Keratinocyte (primary cell): ENCODE results near the gene MACROH2A1. TPM values are rescaled to one million over a fixed set of nuclear protein-coding genes. Genes with fewer than 3 reads are reported as not detected.

Source experiments
- DNase-seq: peaks from one replicate; pipeline ENCODE4 v3.0.0-alpha.2; 2011; ENCODE audit warnings: low read depth, missing footprints, low spot score
- FAIRE-seq: peaks from 2 replicates; lab custom pipeline; 2011; peaks lifted over from hg19 to GRCh38; lab: Jason Lieb, UNC
- H2AFZ ChIP-seq: 2 replicates; pipeline ENCODE4 v1.6.0; 2012; ENCODE audit warnings: low read length, control low read depth, inconsistent platforms; ENCODE audit not compliant: control insufficient read depth
- H3K27ac ChIP-seq: 2 replicates; pipeline ENCODE4 v1.5.1; 2011; ENCODE audit warnings: low read length; ENCODE audit not compliant: control insufficient read depth, insufficient read depth
- H3K27me3 ChIP-seq: 3 replicates; pipeline ENCODE4 v1.6.0; 2011; ENCODE audit warnings: low read length; ENCODE audit not compliant: control insufficient read depth, insufficient read depth; ENCODE audit errors: extremely low read depth
- H3K36me3 ChIP-seq, 2 experiments: 2 replicates in 1 of 2; 3 replicates in 1 of 2; pipeline ENCODE4 v1.5.1; 2011; ENCODE audit warnings: low read length in 2 of 2, mild to moderate bottlenecking in 1 of 2; ENCODE audit not compliant: control insufficient read depth in 2 of 2, insufficient read depth in 2 of 2; ENCODE audit errors: extremely low read depth in 1 of 2
- H3K4me1 ChIP-seq: 3 replicates; pipeline ENCODE4 v1.5.1; 2011; ENCODE audit warnings: low read length; ENCODE audit not compliant: control insufficient read depth, insufficient read depth; ENCODE audit errors: extremely low read depth
- H3K4me2 ChIP-seq: 3 replicates; pipeline ENCODE4 v1.6.0; 2011; ENCODE audit warnings: low read depth, low read length; ENCODE audit not compliant: control insufficient read depth, insufficient read depth; ENCODE audit errors: extremely low read depth
- H3K4me3 ChIP-seq, 3 experiments: fragments of 200-600 bp in 1 of 3; sonication (generic) in 1 of 3; 2 replicates in 2 of 3; 3 replicates in 1 of 3; pipeline ENCODE4 v1.5.1; 2011 to 2016; ENCODE audit warnings: low read length in 3 of 3, mild to moderate bottlenecking in 3 of 3, control low read depth in 2 of 3, inconsistent platforms in 1 of 3, low read depth in 1 of 3, mixed read lengths in 1 of 3, mixed run types in 1 of 3, moderate library complexity in 1 of 3; ENCODE audit not compliant: control insufficient read depth in 2 of 3, insufficient read depth in 2 of 3; ENCODE audit errors: extremely low read depth in 1 of 3
- H3K79me2 ChIP-seq: 2 replicates; pipeline ENCODE4 v1.6.0; 2012; ENCODE audit warnings: low read length; ENCODE audit not compliant: control insufficient read depth, insufficient read depth
- H3K9ac ChIP-seq: 3 replicates; pipeline ENCODE4 v1.6.0; 2011; ENCODE audit warnings: low read length; ENCODE audit not compliant: control insufficient read depth, insufficient read depth; ENCODE audit errors: extremely low read depth
- H3K9me1 ChIP-seq: 3 replicates; pipeline ENCODE4 v1.6.0; 2011; ENCODE audit warnings: low read length; ENCODE audit not compliant: control insufficient read depth, insufficient read depth; ENCODE audit errors: extremely low read depth
- H3K9me3 ChIP-seq: 2 replicates; pipeline ENCODE4 v1.5.1; 2012; ENCODE audit warnings: low read depth, low read length; ENCODE audit not compliant: control insufficient read depth
- H4K20me1 ChIP-seq: 3 replicates; pipeline ENCODE4 v1.6.0; 2011; ENCODE audit warnings: low read length; ENCODE audit not compliant: control insufficient read depth, insufficient read depth; ENCODE audit errors: extremely low read depth
- CTCF ChIP-seq, 3 experiments: IDR thresholded peaks in 1 of 3; conservative IDR thresholded peaks in 1 of 3; optimal IDR thresholded peaks in 1 of 3; 2 replicates in 2 of 3; 3 replicates in 1 of 3; pipeline versions ENCODE3 to v1.5.1; 2011; ENCODE audit warnings: low read length in 3 of 3, mild to moderate bottlenecking in 3 of 3, moderate library complexity in 2 of 3, control low read depth in 1 of 3, inconsistent platforms in 1 of 3; ENCODE audit not compliant: insufficient read depth in 2 of 3; ENCODE audit errors: extremely low read depth in 1 of 3
- EZH2 ChIP-seq: IDR thresholded peaks from one replicate; pipeline ENCODE4 v1.6.1; 2012; ENCODE audit warnings: inconsistent platforms, mild to moderate bottlenecking, low read length, moderate library complexity
- dilution Hi-C: fragments of 300-500 bp; cut with MboI; formaldehyde crosslinking; loops from one replicate; pipeline ENCODE4 v1.7.0; 2020; ENCODE audit warnings: low sequenced_read_pairs; ENCODE audit not compliant: extremely low pct_ligation_motif_present
- polyA plus RNA-seq, 5 experiments: library from polyadenylated mRNA; depleted of rRNA in 3 of 5; stranded (reverse) in 3 of 5; stranded (forward) in 1 of 5; unstranded in 1 of 5; fragments of >200 nt; gene quantifications; 1 replicate in 1 of 5; 2 replicates in 3 of 5; 3 replicates in 1 of 5; pipeline versions ENCODE4 v1.2.1 to v1.2.3, GENCODE V29; 2011 to 2012; ENCODE audit warnings: missing spikeins in 2 of 5, low read depth in 1 of 5, low replicate concordance in 1 of 5

The MACROH2A1 gene
- polyA plus RNA-seq, 1 donor (not counting 4 experiments of a cell fraction or from before 2014, with no cell fraction given), result 208 TPM

- H4K20me1 ChIP-seq, result no peaks in the 10 kb centered on the region
- dilution Hi-C loops, result no loop called here
- H3K27me3 ChIP-seq, result no peaks in the 10 kb centered on the region
- DNase-seq (no peak), FAIRE-seq (no peak)
- H2AFZ ChIP-seq, result no peak overlapping the region
- no peak overlapping the region for H3K27ac ChIP-seq
- H3K36me3 ChIP-seq, result peaks cover 3 to 4% of the 10 kb centered on the region in 2 experiments
- TF ChIP-seq CTCF (optimal IDR thresholded peaks at IDR 0.05 in 1 of 3, IDR thresholded peaks at IDR 0.05 in 1 of 3, conservative IDR thresholded peaks at IDR 0.05 in 1 of 3; ENCODE audit: extremely low read depth in 1 of 3, insufficient read depth in 2 of 3, low read length in 3 of 3) (no peak), EZH2 (no peak)
- no peaks in the 10 kb centered on the region for H3K9me3 ChIP-seq
- H3K4me3 ChIP-seq, result no peak overlapping the region
- H3K79me2 ChIP-seq, result no peaks in the 10 kb centered on the region
- H3K9me1 ChIP-seq, result peaks cover 2% of the 10 kb centered on the region
- peaks cover 8% of the 10 kb centered on the region for H3K4me1 ChIP-seq
- no peak overlapping the region for H3K9ac ChIP-seq
- no peak overlapping the region for H3K4me2 ChIP-seq
These were observed 71.5 kb downstream of the MACROH2A1 start for GRCh38 chr5:135327429-135328127.

DNA sequence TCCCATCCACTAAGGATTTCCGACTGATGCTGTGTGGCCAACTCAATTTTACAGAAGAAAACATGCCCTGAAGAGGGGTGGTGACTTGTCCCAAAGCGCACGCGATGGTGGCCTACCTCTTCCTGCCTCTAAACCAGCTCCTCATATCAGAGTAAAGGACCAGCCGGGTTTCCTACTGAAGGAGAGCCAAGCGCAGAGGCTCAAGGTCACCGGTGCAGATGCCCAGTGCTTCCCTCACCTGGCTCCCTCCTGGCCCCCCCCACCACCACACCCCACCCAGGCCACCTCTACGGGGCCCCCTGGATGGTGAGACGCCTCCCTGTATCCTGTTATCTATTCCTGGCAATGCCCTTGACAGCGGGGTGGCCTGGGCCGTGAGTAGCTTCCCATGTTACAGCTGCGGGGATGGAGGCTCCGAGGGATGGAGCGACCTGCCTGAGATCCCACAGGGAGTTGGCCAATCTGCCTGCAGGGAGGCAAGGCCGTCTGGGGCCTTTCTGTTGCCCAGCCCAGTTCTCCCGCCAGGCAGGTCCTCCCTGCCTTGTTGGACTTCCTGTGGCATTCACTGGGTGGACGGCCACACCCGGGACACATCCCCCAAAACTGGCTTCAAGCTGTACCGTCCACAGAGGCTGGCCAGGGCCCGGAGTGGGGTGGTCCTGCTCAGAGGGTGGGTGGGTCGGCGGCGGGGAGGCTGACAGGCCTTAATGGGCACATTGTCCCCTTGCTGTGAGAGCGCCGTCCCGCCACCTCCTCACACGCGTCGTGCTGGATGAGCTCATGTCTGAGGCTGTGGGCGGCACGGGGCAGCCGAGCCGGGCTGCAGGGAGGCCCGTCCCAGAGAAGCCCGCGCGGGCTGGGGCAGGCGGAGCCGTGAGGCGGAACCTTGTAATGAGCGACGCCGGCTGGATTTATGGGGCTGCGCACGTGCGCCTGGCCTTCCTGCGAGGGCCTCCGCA is 72.5 kb downstream of the MACROH2A1 start:
- Histone ChIP-seq H3K79me2 (no peaks in the 10 kb centered on the region), H3K9me1 (no peaks in the 10 kb centered on the region), H3K36me3 (peaks cover 0 to 3% of the 10 kb centered on the region in 2 experiments), H3K9me3 (no peaks in the 10 kb centered on the region), H3K4me2 (no peak overlapping the region), H3K4me1 (peaks cover 8% of the 10 kb centered on the region), H3K27ac (no peak overlapping the region), H3K4me3 (no peak overlapping the region), H3K9ac (no peak overlapping the region), H4K20me1 (no peaks in the 10 kb centered on the region), H2AFZ (no peak overlapping the region), H3K27me3 (no peaks in the 10 kb centered on the region)
- DNase-seq (no peak), FAIRE-seq (no peak)
- TF ChIP-seq CTCF (optimal IDR thresholded peaks at IDR 0.05 in 1 of 3, IDR thresholded peaks at IDR 0.05 in 1 of 3, conservative IDR thresholded peaks at IDR 0.05 in 1 of 3; ENCODE audit: extremely low read depth in 1 of 3, insufficient read depth in 2 of 3, low read length in 3 of 3), result no peak
- no peak for TF ChIP-seq EZH2
- dilution Hi-C loops, result no loop called here
